Activated T-helper 2 cell treated with anti-CD3 and anti-CD28 coated beads, Interferon-gamma antibody, Interleukin-2, Interleukin-4, amounts not matched to agents 10 μg/mL and 5 μg/mL and 100 μg/mL, durations not matched to agents 14 hours and 24 hours and 36 hours (primary cell): ENCODE data around the gene TSNAXIP1. TPM values are rescaled to one million over a fixed set of nuclear protein-coding genes. Genes with fewer than 3 reads are reported as not detected.

Experiments
- DNase-seq: peaks from one replicate; pipeline ENCODE4 v3.0.0; 2021; ENCODE audit warnings: low spot score
- H3K27ac Mint-ChIP-seq: one replicate; pipeline ENCODE4 v1.8.0; 2021; ENCODE audit warnings: mixed read lengths
- H3K27me3 Mint-ChIP-seq: one replicate; pipeline ENCODE4 v1.8.0; 2021; ENCODE audit warnings: low read depth, mixed read lengths
- H3K36me3 Mint-ChIP-seq: one replicate; pipeline ENCODE4 v1.8.0; 2021; ENCODE audit warnings: low read depth, mixed read lengths
- H3K4me1 Mint-ChIP-seq: one replicate; pipeline ENCODE4 v1.8.0; 2021; ENCODE audit warnings: low read depth, mixed read lengths
- H3K4me3 Mint-ChIP-seq: one replicate; pipeline ENCODE4 v1.8.0; 2021; ENCODE audit warnings: low read depth, mild to moderate bottlenecking, moderate library complexity, mixed read lengths
- H3K9me3 Mint-ChIP-seq: one replicate; pipeline ENCODE4 v1.8.0; 2021; ENCODE audit warnings: mixed read lengths
- intact Hi-C: fragments of 100-400 bp; cut with micrococcal nuclease; formaldehyde crosslinking; loops from one replicate; pipeline ENCODE4 v1.15.1; 2023
- total RNA-seq: library from RNA; stranded (reverse); gene quantifications from 2 replicates; pipeline ENCODE4 v1.2.3, GENCODE V29; 2022

TSNAXIP1 gene
- total RNA-seq, 1 donor from 2014 or later = 1.0 TPM

DNA sequence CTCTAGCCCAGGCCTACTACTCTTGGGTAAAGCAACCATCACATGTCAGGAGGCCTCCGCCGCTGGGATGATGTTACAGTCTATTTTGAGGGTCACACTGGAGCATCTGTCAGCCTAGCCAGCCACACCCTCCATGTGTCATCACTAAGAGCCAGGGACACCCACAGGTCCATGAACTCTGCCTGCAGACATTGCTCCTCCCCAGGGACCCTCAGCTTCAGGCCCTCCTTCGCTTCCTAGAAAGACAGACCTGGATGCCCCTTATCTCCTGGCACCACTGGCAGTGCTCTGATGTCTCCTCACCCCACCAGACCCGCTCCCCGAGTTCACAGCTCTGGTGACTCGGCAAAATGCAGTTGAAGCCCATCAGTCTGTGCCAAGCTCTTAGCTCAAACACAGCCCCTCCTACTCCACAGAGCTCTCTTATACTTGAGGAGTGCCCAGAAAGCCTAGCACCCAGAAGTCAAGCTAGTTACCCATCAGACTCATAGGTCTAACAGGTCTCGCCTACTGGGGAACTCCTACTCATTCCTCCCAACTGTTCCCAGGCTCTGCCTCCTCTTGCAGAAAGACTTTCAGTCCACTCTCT, 6.3 kb upstream of the TSNAXIP1 start:
- H3K4me1 Mint-ChIP-seq = peaks cover 39% of the 10 kb centered on the region
- DNase-seq = no peak
- no peaks in the 10 kb centered on the region for H3K27me3 Mint-ChIP-seq
- H3K9me3 Mint-ChIP-seq = no peaks in the 10 kb centered on the region
- peaks cover 57% of the 10 kb centered on the region for H3K36me3 Mint-ChIP-seq
- intact Hi-C loops = loop anchor here (10.0 kb wide), 1 partner anchor 276 kb away; the partner anchor contains the start of gene RIPOR1
- H3K27ac Mint-ChIP-seq = no peak overlapping the region
- no peak overlapping the region for H3K4me3 Mint-ChIP-seq

GRCh38 chr16:67801241-67801640, 5.4 kb upstream of the TSNAXIP1 start:
- H3K27ac Mint-ChIP-seq = no peak overlapping the region
- H3K27me3 Mint-ChIP-seq = no peaks in the 10 kb centered on the region
- peaks cover 41% of the 10 kb centered on the region for H3K4me1 Mint-ChIP-seq
- H3K36me3 Mint-ChIP-seq = peaks cover 56% of the 10 kb centered on the region
- no peak overlapping the region for H3K4me3 Mint-ChIP-seq
- intact Hi-C loops = loop anchor here (10.0 kb wide), 1 partner anchor 276 kb away; the partner anchor contains the start of gene RIPOR1
- H3K9me3 Mint-ChIP-seq = no peaks in the 10 kb centered on the region
- no peak for DNase-seq

GRCh38 chr16:67801883-67802282, 4.8 kb upstream of the TSNAXIP1 start:
- H3K36me3 Mint-ChIP-seq = peaks cover 51% of the 10 kb centered on the region
- intact Hi-C loops = loop anchor here (10.0 kb wide), 1 partner anchor 277 kb away; the partner anchor contains the start of gene RIPOR1
- H3K27me3 Mint-ChIP-seq = no peaks in the 10 kb centered on the region
- H3K27ac Mint-ChIP-seq = peak overlapping the region; percentile 52
- no peaks in the 10 kb centered on the region for H3K9me3 Mint-ChIP-seq
- H3K4me1 Mint-ChIP-seq = peaks cover 41% of the 10 kb centered on the region
- no peak for DNase-seq
- H3K4me3 Mint-ChIP-seq = no peak overlapping the region

DNA sequence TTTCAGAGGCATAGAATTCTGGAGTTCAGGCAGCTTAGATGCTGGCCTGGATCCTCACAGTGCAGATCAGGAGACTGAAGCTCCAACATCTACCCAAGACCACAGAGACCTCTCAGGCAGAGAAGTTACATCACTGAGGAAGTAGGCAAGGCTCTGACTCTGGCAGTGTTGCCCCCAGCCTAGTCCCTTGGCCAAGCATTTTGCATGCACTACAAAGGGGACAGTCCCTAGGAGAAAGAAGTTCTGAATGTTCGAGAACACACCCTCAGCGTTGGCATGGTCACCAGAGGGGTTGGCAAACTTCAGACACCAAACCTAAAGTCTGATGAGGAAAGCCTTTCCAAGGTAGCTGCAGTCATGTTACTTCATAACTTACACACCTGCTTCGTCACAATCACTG, 2.8 kb upstream of the TSNAXIP1 start:
- DNase-seq = no peak
- peaks cover 51% of the 10 kb centered on the region for H3K36me3 Mint-ChIP-seq
- no peaks in the 10 kb centered on the region for H3K9me3 Mint-ChIP-seq
- H3K27me3 Mint-ChIP-seq = no peaks in the 10 kb centered on the region
- peaks cover 44% of the 10 kb centered on the region for H3K4me1 Mint-ChIP-seq
- peak overlapping the region; percentile 39 for H3K4me3 Mint-ChIP-seq
- peak overlapping the region; percentile 46 for H3K27ac Mint-ChIP-seq
- intact Hi-C loops = loop anchor here (10.0 kb wide), 1 partner anchor 279 kb away; the partner anchor contains the start of gene RIPOR1

GRCh38 chr16:67804853-67805542, 1.7 kb upstream of the TSNAXIP1 start:
- peak overlapping the region; percentile 95 for H3K4me3 Mint-ChIP-seq
- H3K27me3 Mint-ChIP-seq = no peaks in the 10 kb centered on the region
- DNase-seq = no peak
- peaks cover 46% of the 10 kb centered on the region for H3K36me3 Mint-ChIP-seq
- H3K9me3 Mint-ChIP-seq = no peaks in the 10 kb centered on the region
- H3K27ac Mint-ChIP-seq = peak overlapping the region; percentile 24
- intact Hi-C loops = loop anchor here (5.0 to 10.0 kb wide), 2 partner anchors 88 to 280 kb away; partner anchors contain the start of genes GFOD2 and RIPOR1
- peaks cover 44% of the 10 kb centered on the region for H3K4me1 Mint-ChIP-seq

- intact Hi-C loops = loop anchor here (1.0 to 10.0 kb wide), 7 partner anchors 27 to 325 kb away; partner anchors contain the start of genes ACD, ATP6V0D1, CTCF and GFOD2
- H3K36me3 Mint-ChIP-seq = peaks cover 38% of the 10 kb centered on the region
- H3K4me1 Mint-ChIP-seq = peaks cover 39% of the 10 kb centered on the region
- H3K27ac Mint-ChIP-seq = peak overlapping the region; percentile 76
- peak overlapping the region; percentile 95 for H3K4me3 Mint-ChIP-seq
- H3K9me3 Mint-ChIP-seq = no peaks in the 10 kb centered on the region
- no peaks in the 10 kb centered on the region for H3K27me3 Mint-ChIP-seq
- no peak for DNase-seq
These were observed 816 bp upstream of the TSNAXIP1 start for GRCh38 chr16:67805718-67806427.

DNA sequence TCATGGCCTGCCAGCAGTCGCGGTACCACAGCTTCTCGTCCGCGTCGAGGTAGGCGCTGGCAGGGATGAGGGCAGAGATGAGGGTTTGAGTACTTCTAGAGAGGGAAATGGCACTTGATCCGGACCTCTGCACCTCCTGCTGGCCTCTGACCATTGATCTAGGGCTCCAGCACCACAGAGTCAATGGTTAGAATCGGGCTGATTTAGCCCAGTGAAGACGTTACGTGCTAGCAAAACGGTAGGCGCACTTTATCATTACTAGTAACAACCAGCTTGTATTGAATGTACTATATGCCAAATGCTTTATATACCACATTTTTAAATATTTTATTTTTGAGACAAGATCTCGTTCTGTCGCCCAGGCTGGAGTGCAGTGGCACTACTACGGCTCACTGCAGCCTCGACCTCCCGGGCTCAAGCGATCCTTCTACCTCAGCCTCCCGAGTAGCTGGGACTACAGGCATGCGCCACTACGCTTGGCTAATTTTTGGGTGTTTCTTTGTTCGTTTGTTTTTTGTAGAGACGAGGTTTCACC, 526 bp downstream of the TSNAXIP1 start:
- peaks cover 3% of the 10 kb centered on the region for H3K27me3 Mint-ChIP-seq
- peaks cover 26% of the 10 kb centered on the region for H3K4me1 Mint-ChIP-seq
- intact Hi-C loops = loop anchor here (2.0 to 10.0 kb wide), 3 partner anchors 90 to 282 kb away; partner anchors contain the start of genes ACD, GFOD2, PARD6A and RIPOR1
- DNase-seq = no peak
- H3K36me3 Mint-ChIP-seq = peaks cover 26% of the 10 kb centered on the region
- peak overlapping the region; percentile 94 for H3K27ac Mint-ChIP-seq
- H3K4me3 Mint-ChIP-seq = peak overlapping the region; percentile 95
- H3K9me3 Mint-ChIP-seq = no peaks in the 10 kb centered on the region

- H3K4me3 Mint-ChIP-seq = no peak overlapping the region
- H3K4me1 Mint-ChIP-seq = peaks cover 6% of the 10 kb centered on the region
- H3K36me3 Mint-ChIP-seq = no peaks in the 10 kb centered on the region
- intact Hi-C loops = no loop called here
- no peak overlapping the region for H3K27ac Mint-ChIP-seq
- no peak for DNase-seq
- peaks cover 3% of the 10 kb centered on the region for H3K27me3 Mint-ChIP-seq
- H3K9me3 Mint-ChIP-seq = no peaks in the 10 kb centered on the region
These were observed 5.2 kb downstream of the TSNAXIP1 start for GRCh38 chr16:67811899-67812298.

DNA sequence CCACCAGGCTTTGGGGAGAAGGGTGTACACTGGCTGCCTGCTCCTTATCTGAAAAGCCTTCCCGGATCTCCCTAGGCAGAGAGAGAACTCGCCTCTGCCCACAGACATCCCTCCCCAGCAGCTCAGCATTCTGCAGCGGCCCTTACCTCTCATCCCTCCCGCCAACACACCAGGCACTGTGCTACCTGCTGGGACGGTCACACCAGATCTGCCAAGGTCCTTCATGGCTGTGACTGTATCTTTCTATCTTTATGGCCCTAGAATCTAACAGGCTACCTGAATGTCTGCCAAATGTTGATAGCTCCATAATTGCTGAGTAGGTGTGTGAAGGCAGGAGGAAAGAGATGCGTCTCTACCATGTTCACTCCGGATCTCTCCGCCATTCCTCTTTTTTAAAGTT, 7.9 kb downstream of the TSNAXIP1 start:
- peaks cover 3% of the 10 kb centered on the region for H3K27me3 Mint-ChIP-seq
- no peaks in the 10 kb centered on the region for H3K36me3 Mint-ChIP-seq
- H3K27ac Mint-ChIP-seq = no peak overlapping the region
- H3K4me1 Mint-ChIP-seq = peaks cover 3% of the 10 kb centered on the region
- no peaks in the 10 kb centered on the region for H3K9me3 Mint-ChIP-seq
- intact Hi-C loops = no loop called here
- DNase-seq = no peak
- H3K4me3 Mint-ChIP-seq = no peak overlapping the region

GRCh38 chr16:67820608-67821259, 14.0 kb downstream of the TSNAXIP1 start:
- Mint-ChIP-seq H3K27ac (no peak overlapping the region), H3K9me3 (no peaks in the 10 kb centered on the region), H3K4me1 (peaks cover 3% of the 10 kb centered on the region), H3K27me3 (no peaks in the 10 kb centered on the region), H3K4me3 (no peak overlapping the region), H3K36me3 (no peaks in the 10 kb centered on the region)
- intact Hi-C loops = no loop called here
- DNase-seq = no peak

DNA sequence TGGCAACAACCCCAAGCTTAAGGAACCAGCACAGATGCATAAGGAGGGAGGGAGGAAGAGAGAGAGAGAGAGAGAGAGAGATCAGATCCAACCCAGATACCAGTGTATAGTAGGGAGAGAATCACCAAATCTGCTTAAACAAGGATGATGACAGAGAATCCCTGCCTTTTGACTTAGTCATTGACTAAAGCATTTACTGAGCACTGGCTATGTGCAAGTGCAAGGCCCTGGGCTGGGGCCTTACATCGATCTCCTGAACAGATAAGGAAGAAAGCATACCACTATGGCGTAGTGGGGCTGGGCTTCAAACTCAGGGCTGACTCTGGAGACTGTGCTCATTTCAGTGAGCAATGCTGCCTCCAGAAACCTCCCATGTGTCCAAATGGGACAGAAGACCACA, 15.8 kb downstream of the TSNAXIP1 start:
- Mint-ChIP-seq H3K4me3 (no peak overlapping the region), H3K9me3 (no peaks in the 10 kb centered on the region), H3K36me3 (no peaks in the 10 kb centered on the region), H3K27me3 (no peaks in the 10 kb centered on the region), H3K27ac (no peak overlapping the region), H3K4me1 (no peaks in the 10 kb centered on the region)
- DNase-seq = no peak
- intact Hi-C loops = no loop called here

- Mint-ChIP-seq H3K36me3 (no peaks in the 10 kb centered on the region), H3K27me3 (no peaks in the 10 kb centered on the region), H3K4me1 (no peaks in the 10 kb centered on the region), H3K4me3 (no peak overlapping the region), H3K27ac (no peak overlapping the region), H3K9me3 (no peaks in the 10 kb centered on the region)
- intact Hi-C loops = no loop called here
- no peak for DNase-seq
These were observed 18.4 kb downstream of the TSNAXIP1 start for GRCh38 chr16:67825119-67825518.
